H1 (cell line): ENCODE data around the gene DRD2. TPM values are rescaled to one million over a fixed set of nuclear protein-coding genes. Genes with fewer than 3 reads are reported as not detected.

ENCODE experiments used
- CTCF ChIA-PET: fragments of 300-600 bp; sonication (Branson Sonifier 250); formaldehyde crosslinking; loops from one replicate; lab custom pipeline; 2021; ENCODE audit not compliant: partially characterized antibody; lab: Charles Lee
- POLR2A ChIA-PET: fragments of 300-600 bp; sonication (Branson Sonifier 250); formaldehyde crosslinking; loops from one replicate; lab custom pipeline; 2021; ENCODE audit warnings: inconsistent platforms; ENCODE audit not compliant: partially characterized antibody; lab: Charles Lee
- DNase-seq, 2 experiments: peaks; one replicate each; pipeline versions ENCODE4 v3.0.0 to v3.0.0-alpha.2; 2010 to 2022; ENCODE audit warnings: low spot score in 2 of 2, low read depth in 1 of 2, mixed read lengths in 1 of 2
- FAIRE-seq: peaks from 2 replicates; lab custom pipeline; 2011; peaks lifted over from hg19 to GRCh38; lab: Jason Lieb, UNC
- H2AFZ ChIP-seq: 2 replicates; pipeline ENCODE4 v1.8.1; 2012; ENCODE audit warnings: low read length, inconsistent platforms
- H2AK5ac ChIP-seq: 2 replicates; pipeline ENCODE4 v1.6.1; 2013; ENCODE audit warnings: low read depth, low read length
- H2BK120ac ChIP-seq: replicated peaks from 2 replicates; pipeline ENCODE3; 2013; ENCODE audit warnings: low read depth, low read length, inconsistent platforms
- H2BK12ac ChIP-seq: 2 replicates; pipeline ENCODE4 v1.6.1; 2013; ENCODE audit warnings: low read depth, low read length
- H2BK15ac ChIP-seq: 2 replicates; pipeline ENCODE4 v1.6.1; 2013; ENCODE audit warnings: low read length
- H2BK20ac ChIP-seq: 2 replicates; pipeline ENCODE4 v1.6.1; 2013; ENCODE audit warnings: low read length
- H2BK5ac ChIP-seq: 2 replicates; pipeline ENCODE4 v1.6.1; 2013; ENCODE audit warnings: low read depth, low read length
- H3K14ac ChIP-seq: 2 replicates; pipeline ENCODE4 v1.6.1; 2013; ENCODE audit warnings: inconsistent platforms; ENCODE audit not compliant: insufficient read length
- H3K18ac ChIP-seq: 2 replicates; pipeline ENCODE4 v1.6.1; 2013; ENCODE audit warnings: low read length; ENCODE audit errors: extremely low read depth
- H3K23ac ChIP-seq: 2 replicates; pipeline ENCODE4 v1.6.1; 2013; ENCODE audit warnings: inconsistent platforms; ENCODE audit not compliant: insufficient read length
- H3K23me2 ChIP-seq: 2 replicates; pipeline ENCODE4 v1.6.1; 2013; ENCODE audit warnings: low read depth, low read length
- H3K27ac ChIP-seq: 2 replicates; pipeline ENCODE4 v1.6.1; 2011; ENCODE audit warnings: low read depth, low read length, inconsistent platforms
- H3K27me3 ChIP-seq, 4 experiments: replicated peaks in 1 of 4; 1 replicate in 1 of 4; 2 replicates in 3 of 4; pipeline versions ENCODE4 v1.6.1 to v1.8.1; 2011 to 2013; ENCODE audit warnings: low read length in 3 of 4, mild to moderate bottlenecking in 3 of 4, inconsistent platforms in 2 of 4, mixed read lengths in 2 of 4, moderate library complexity in 1 of 4; ENCODE audit not compliant: control insufficient read depth in 3 of 4, insufficient read depth in 3 of 4; ENCODE audit errors: extremely low read depth in 1 of 4
- H3K36me3 ChIP-seq, 4 experiments: 2 replicates each; pipeline versions ENCODE4 v1.6.1 to v1.8.1; 2011 to 2013; ENCODE audit warnings: mild to moderate bottlenecking in 4 of 4, low read length in 3 of 4, moderate library complexity in 2 of 4, control low read depth in 1 of 4, inconsistent platforms in 1 of 4; ENCODE audit not compliant: insufficient read depth in 4 of 4, control insufficient read depth in 2 of 4
- H3K4ac ChIP-seq: replicated peaks from 2 replicates; pipeline ENCODE3; 2013; ENCODE audit warnings: low read length, low read depth, mixed read lengths, inconsistent platforms; ENCODE audit not compliant: insufficient read length
- H3K4me1 ChIP-seq, 4 experiments: replicated peaks in 1 of 4; 1 replicate in 1 of 4; 2 replicates in 3 of 4; pipeline versions ENCODE4 v1.6.1 to v1.8.1; 2011 to 2013; ENCODE audit warnings: low read length in 3 of 4, inconsistent platforms in 2 of 4, mixed read lengths in 1 of 4; ENCODE audit not compliant: insufficient read depth in 4 of 4, control insufficient read depth in 3 of 4
- H3K4me2 ChIP-seq, 2 experiments: 2 replicates each; pipeline versions ENCODE4 v1.6.1 to v1.8.1; 2011 to 2013; ENCODE audit warnings: low read depth in 2 of 2, low read length in 2 of 2, control low read depth in 1 of 2, inconsistent platforms in 1 of 2, mild to moderate bottlenecking in 1 of 2; ENCODE audit not compliant: insufficient read depth in 1 of 2
- H3K4me3 ChIP-seq, 4 experiments: fragments of 200-600, 300-600 bp in 1 of 4; sonication (generic), shearing (Covaris generic), sonication (Bioruptor Twin) in 1 of 4; 2 replicates each; pipeline versions ENCODE4 v1.5.1 to v1.8.1; 2011 to 2016; ENCODE audit warnings: low read length in 4 of 4, low read depth in 3 of 4, control low read depth in 2 of 4, inconsistent platforms in 2 of 4, mild to moderate bottlenecking in 2 of 4, mixed read lengths in 1 of 4, moderate library complexity in 1 of 4; ENCODE audit not compliant: insufficient read depth in 2 of 4; ENCODE audit errors: extremely low read depth in 1 of 4
- H3K56ac ChIP-seq: replicated peaks from 2 replicates; pipeline ENCODE3; 2013; ENCODE audit warnings: low read depth, mild to moderate bottlenecking, mixed read lengths, low read length, inconsistent platforms; ENCODE audit not compliant: insufficient read length
- H3K79me1 ChIP-seq: 2 replicates; pipeline ENCODE4 v1.6.1; 2013; ENCODE audit warnings: low read depth, low read length, control low read depth
- H3K79me2 ChIP-seq, 2 experiments: 2 replicates each; pipeline versions ENCODE4 v1.6.1 to v1.8.1; 2012 to 2013; ENCODE audit warnings: low read length in 2 of 2, mild to moderate bottlenecking in 2 of 2, inconsistent platforms in 1 of 2; ENCODE audit not compliant: insufficient read depth in 2 of 2, control insufficient read depth in 1 of 2
- H3K9ac ChIP-seq, 4 experiments: replicated peaks in 1 of 4; 1 replicate in 1 of 4; 2 replicates in 3 of 4; pipeline versions ENCODE4 v1.6.1 to v1.8.1; 2011 to 2013; ENCODE audit warnings: low read depth in 3 of 4, low read length in 3 of 4, control low read depth in 2 of 4, mild to moderate bottlenecking in 2 of 4, moderate library complexity in 2 of 4, inconsistent platforms in 1 of 4; ENCODE audit errors: extremely low read depth in 1 of 4
- H3K9me3 ChIP-seq, 2 experiments: 2 replicates each; pipeline versions ENCODE4 v1.6.1 to v1.8.1; 2012 to 2013; ENCODE audit warnings: mild to moderate bottlenecking in 2 of 2, moderate library complexity in 2 of 2, control low read depth in 1 of 2, inconsistent platforms in 1 of 2, low read depth in 1 of 2, low read length in 1 of 2, mixed read lengths in 1 of 2; ENCODE audit not compliant: insufficient read depth in 2 of 2
- H4K20me1 ChIP-seq, 2 experiments: replicated peaks in 1 of 2; 2 replicates each; pipeline versions ENCODE3 to v1.8.1; 2011 to 2013; ENCODE audit warnings: inconsistent platforms in 2 of 2, low read length in 2 of 2, mild to moderate bottlenecking in 1 of 2; ENCODE audit not compliant: insufficient read depth in 2 of 2, control insufficient read depth in 1 of 2
- H4K5ac ChIP-seq: 2 replicates; pipeline ENCODE4 v1.6.1; 2013; ENCODE audit warnings: low read length, low read depth, mixed read lengths, inconsistent platforms; ENCODE audit not compliant: insufficient read length
- H4K8ac ChIP-seq: 2 replicates; pipeline ENCODE4 v1.8.0; 2013; ENCODE audit warnings: mild to moderate bottlenecking, moderate library complexity, low read length, inconsistent platforms; ENCODE audit not compliant: insufficient read depth; ENCODE audit errors: extremely low read depth
- H4K91ac ChIP-seq: replicated peaks from 2 replicates; pipeline ENCODE3; 2013; ENCODE audit warnings: low read length, mixed read lengths, inconsistent platforms; ENCODE audit not compliant: insufficient read length
- EGR1 ChIP-seq: IDR thresholded peaks from 2 replicates; pipeline ENCODE4 v1.6.1; 2011; ENCODE audit warnings: low read depth, low read length, borderline replicate concordance
- EZH2 ChIP-seq: fragments of 200-600 bp; sonication (generic); IDR thresholded peaks from 2 replicates; pipeline ENCODE4 v1.7.1; 2012; ENCODE audit warnings: low read depth, mild to moderate bottlenecking, moderate library complexity, low read length, inconsistent platforms; ENCODE audit not compliant: severe bottlenecking
- HDAC2 ChIP-seq, 2 experiments: fragments of 300-600 bp in 1 of 2; sonication (generic) in 1 of 2; IDR thresholded peaks; 2 replicates each; pipeline ENCODE4 v1.6.1; 2011 to 2012; ENCODE audit warnings: low read depth in 2 of 2, low read length in 2 of 2, mild to moderate bottlenecking in 2 of 2, moderate library complexity in 2 of 2, borderline replicate concordance in 1 of 2, inconsistent platforms in 1 of 2
- NANOG ChIP-seq: IDR thresholded peaks from 2 replicates; pipeline ENCODE4 v1.6.1; 2011; ENCODE audit warnings: low read length, low read depth, mild to moderate bottlenecking, inconsistent platforms; ENCODE audit not compliant: insufficient read depth, poor library complexity, severe bottlenecking
- WGBS, 2 experiments: shearing (Covaris generic) in 1 of 2; methylation state at CpG; one replicate each; pipeline versions ENCODE4 v1.1.6 to v1.1.7; 2013 to 2015; ENCODE audit warnings: low lambda C conversion rate in 2 of 2, mixed read lengths in 2 of 2, inconsistent platforms in 1 of 2, low coverage in 1 of 2, missing lambda C conversion rate in 1 of 2; ENCODE audit not compliant: insufficient replicate concordance in 2 of 2, insufficient coverage in 1 of 2, insufficient read length in 1 of 2; ENCODE audit errors: extremely low coverage in 1 of 2, missing lambda C conversion rate in 1 of 2; 5-methylcytosine and 5-hydroxymethylcytosine counted together
- polyA plus RNA-seq, 7 experiments: library from polyadenylated mRNA; depleted of rRNA in 3 of 7; stranded (reverse) in 5 of 7; unstranded in 2 of 7; fragments of >200 nt in 5 of 7; fragments of 200-250 nt in 2 of 7; gene quantifications; 1 replicate in 5 of 7; 2 replicates in 1 of 7; 4 replicates in 1 of 7; pipeline versions ENCODE4 v1.2.1 to v1.2.3, GENCODE V29; 2011 to 2013; ENCODE audit warnings: missing spikeins in 2 of 7, mixed read lengths in 2 of 7
- total RNA-seq: library from RNA; stranded (reverse); fragmentation: NEBNext Ultra II Directional; extraction: Animal tissue kit (Norgen Biotek cat#: 25700); gene quantifications from 2 replicates; pipeline ENCODE4 v1.2.1, GENCODE V29; 2021

Gene DRD2
- total and polyA plus RNA-seq, 2 of the 8 experiments (the other 6 are each of a cell fraction or from before 2014, with no cell fraction given), result 0.26 to 0.41 TPM

GRCh38 chr11:113389272-113389671, 85.9 kb downstream of the DRD2 start:
- H2BK15ac ChIP-seq, result no peak overlapping the region
- no peak overlapping the region for H3K4ac ChIP-seq
- TF ChIP-seq EGR1, result no peak
- TF ChIP-seq NANOG, result no peak
- TF ChIP-seq HDAC2 (IDR thresholded peaks at IDR 0.05; ENCODE audit: borderline replicate concordance in 1 of 2, low read depth in 2 of 2, low read length in 2 of 2), result no peak
- TF ChIP-seq EZH2, result no peak
- DNase-seq, result no peak
- H2BK120ac ChIP-seq, result no peak overlapping the region
- H4K8ac ChIP-seq, result no peak overlapping the region
- no peaks in the 10 kb centered on the region for H3K23me2 ChIP-seq
- H2BK12ac ChIP-seq, result no peak overlapping the region
- no peak overlapping the region for H2AK5ac ChIP-seq
- no peak overlapping the region for H3K56ac ChIP-seq
- H2AFZ ChIP-seq, result no peak overlapping the region
- H2BK20ac ChIP-seq, result no peak overlapping the region
- H3K9me3 ChIP-seq, result no peaks in the 10 kb centered on the region
- H3K4me2 ChIP-seq, result no peak overlapping the region
- CTCF ChIA-PET, result interaction anchor here (0.7 to 4.2 kb wide), 15 partner anchors 9 to 149 kb away, joined by 3 to 18 read pairs (median 3); partner anchors contain the start of gene TTC12
- no peak overlapping the region for H4K5ac ChIP-seq
- H3K36me3 ChIP-seq, result no peaks in the 10 kb centered on the region
- no peaks in the 10 kb centered on the region for H4K20me1 ChIP-seq
- H3K23ac ChIP-seq, result no peak overlapping the region
- 52% methylated on average over 3 of the region's 3 CpGs; no CpG with 5 or more reads in 1 of the 2 experiments for WGBS, 2 experiments
- no peak overlapping the region for H3K18ac ChIP-seq
- H3K27me3 ChIP-seq, result peaks cover 0 to 8% (median 4%) of the 10 kb centered on the region in 4 experiments; a peak in 3 of 7 replicates
- H4K91ac ChIP-seq, result no peak overlapping the region
- no peak overlapping the region for H3K27ac ChIP-seq
- H3K14ac ChIP-seq, result no peak overlapping the region
- H3K79me1 ChIP-seq, result no peaks in the 10 kb centered on the region
- POLR2A ChIA-PET, result interaction anchor here (1.1 kb wide), 1 partner anchor 12 kb away, joined by 3 read pairs; no protein-coding TSS in a partner anchor
- no peak for FAIRE-seq
- no peak overlapping the region for H2BK5ac ChIP-seq
- no peak overlapping the region for H3K4me3 ChIP-seq
- H3K4me1 ChIP-seq, result peaks cover 4 to 10% (median 8%) of the 10 kb centered on the region in 4 experiments; a peak in 5 of 7 replicates
- H3K9ac ChIP-seq, result no peak overlapping the region
- no peaks in the 10 kb centered on the region for H3K79me2 ChIP-seq
